Measurements from ENCODE around the gene FCHSD1. TPM values are rescaled to one million over a fixed set of nuclear protein-coding genes. Genes with fewer than 3 reads are reported as not detected.

FCHSD1 gene
- total and polyA plus RNA-seq, 2 experiments from 2014 or later, result 18.0 to 27.4 TPM

GRCh38 chr5:141695627-141696215, 44.5 kb upstream of the FCHSD1 start:
- H2AFZ ChIP-seq, result no peak overlapping the region
- no peaks in the 10 kb centered on the region for H3K9me2 ChIP-seq (replicated peaks; ENCODE audit: insufficient read depth)
- no peak overlapping the region for H3K4me3 ChIP-seq
- TF ChIP-seq EZH2phosphoT487 (IDR thresholded peaks at IDR 0.05; ENCODE audit: low read depth, severe bottlenecking, unreplicated experiment), result no peak
- no peak for TF ChIP-seq CTCF (IDR thresholded peaks at IDR 0.05; ENCODE audit: poor library complexity)
- no peak for TF ChIP-seq EZH2 (IDR thresholded peaks at IDR 0.05; ENCODE audit: borderline replicate concordance)
- H3K27me3 ChIP-seq, result peaks cover 43% of the 10 kb centered on the region
- 70% methylated on average over 11 of the region's 11 CpGs for WGBS (ENCODE audit: low lambda C conversion rate, missing lambda C conversion rate)
- peaks cover 2% of the 10 kb centered on the region for H3K4me1 ChIP-seq (ENCODE audit: insufficient read depth)
- H3K27ac ChIP-seq, result no peak overlapping the region
- H4K20me1 ChIP-seq (ENCODE audit: insufficient read depth, poor library complexity, severe bottlenecking), result no peaks in the 10 kb centered on the region
- no peaks in the 10 kb centered on the region for H3K79me2 ChIP-seq
- H3K36me3 ChIP-seq (replicated peaks; ENCODE audit: insufficient read depth, low read depth), result no peaks in the 10 kb centered on the region
- H3K9me3 ChIP-seq (ENCODE audit: low read depth), result no peaks in the 10 kb centered on the region
- H3K4me2 ChIP-seq, result no peak overlapping the region
- DNase-seq (ENCODE audit: low spot score), result no peak

GRCh38 chr5:141694479-141694878, 43.3 kb upstream of the FCHSD1 start:
- TF ChIP-seq EZH2phosphoT487 (IDR thresholded peaks at IDR 0.05; ENCODE audit: low read depth, severe bottlenecking, unreplicated experiment) (no peak), EZH2 (IDR thresholded peaks at IDR 0.05; ENCODE audit: borderline replicate concordance) (no peak), CTCF (IDR thresholded peaks at IDR 0.05; ENCODE audit: poor library complexity) (no peak)
- no peaks in the 10 kb centered on the region for H4K20me1 ChIP-seq (ENCODE audit: insufficient read depth, poor library complexity, severe bottlenecking)
- no peaks in the 10 kb centered on the region for H3K79me2 ChIP-seq
- peaks cover 2% of the 10 kb centered on the region for H3K4me1 ChIP-seq (ENCODE audit: insufficient read depth)
- DNase-seq (ENCODE audit: low spot score), result no peak
- peaks cover 44% of the 10 kb centered on the region for H3K27me3 ChIP-seq
- no peaks in the 10 kb centered on the region for H3K36me3 ChIP-seq (replicated peaks; ENCODE audit: insufficient read depth, low read depth)
- H3K9me2 ChIP-seq (replicated peaks; ENCODE audit: insufficient read depth), result no peaks in the 10 kb centered on the region
- no peak overlapping the region for H3K27ac ChIP-seq
- no peak overlapping the region for H2AFZ ChIP-seq
- no peaks in the 10 kb centered on the region for H3K9me3 ChIP-seq (ENCODE audit: low read depth)
- WGBS (ENCODE audit: low lambda C conversion rate, missing lambda C conversion rate), result 75% methylated on average over 5 of the region's 5 CpGs
- no peak overlapping the region for H3K4me3 ChIP-seq
- no peak overlapping the region for H3K4me2 ChIP-seq

GRCh38 chr5:141692919-141693725, 41.9 kb upstream of the FCHSD1 start:
- 77% methylated on average over 25 of the region's 25 CpGs for WGBS (ENCODE audit: low lambda C conversion rate, missing lambda C conversion rate)
- DNase-seq (ENCODE audit: low spot score), result no peak
- Histone ChIP-seq H3K4me2 (no peak overlapping the region), H3K27me3 (peaks cover 38% of the 10 kb centered on the region), H2AFZ (no peak overlapping the region), H3K27ac (no peak overlapping the region), H3K4me3 (no peak overlapping the region), H3K9me2 (replicated peaks; ENCODE audit: insufficient read depth) (no peaks in the 10 kb centered on the region), H3K4me1 (ENCODE audit: insufficient read depth) (peaks cover 2% of the 10 kb centered on the region), H3K79me2 (no peaks in the 10 kb centered on the region), H4K20me1 (ENCODE audit: insufficient read depth, poor library complexity, severe bottlenecking) (no peaks in the 10 kb centered on the region), H3K36me3 (replicated peaks; ENCODE audit: insufficient read depth, low read depth) (no peaks in the 10 kb centered on the region), H3K9me3 (ENCODE audit: low read depth) (no peaks in the 10 kb centered on the region)
- TF ChIP-seq CTCF (IDR thresholded peaks at IDR 0.05; ENCODE audit: poor library complexity) (no peak), EZH2 (IDR thresholded peaks at IDR 0.05; ENCODE audit: borderline replicate concordance) (no peak), EZH2phosphoT487 (IDR thresholded peaks at IDR 0.05; ENCODE audit: low read depth, severe bottlenecking, unreplicated experiment) (no peak)
